Kidney (tissue), 14 donors: ENCODE measurements around the gene LARGE1. TPM values are rescaled to one million over a fixed set of nuclear protein-coding genes. Genes with fewer than 3 reads are reported as not detected.

Source experiments
- DNase-seq, 5 donors: peaks; one replicate each; pipeline ENCODE4 v3.0.0-alpha.2; 2013 to 2020
- FAIRE-seq: peaks from 2 replicates; lab custom pipeline; 2012; peaks lifted over from hg19 to GRCh38; lab: Jason Lieb, UNC
- H3K27ac ChIP-seq, 2 donors: one replicate each; pipeline ENCODE4 v1.7.0; 2013; ENCODE audit warnings: low read depth in 2 of 2, low read length in 2 of 2, inconsistent platforms in 1 of 2
- H3K27me3 ChIP-seq: one replicate; pipeline ENCODE4 v1.7.1; 2013; ENCODE audit warnings: low read length, inconsistent platforms; ENCODE audit not compliant: control insufficient read depth, insufficient read depth
- H3K36me3 ChIP-seq, 3 donors: one replicate each; pipeline versions ENCODE4 v1.7.0 to v1.7.1; 2013; ENCODE audit warnings: low read length in 3 of 3, control low read depth in 1 of 3, inconsistent platforms in 1 of 3; ENCODE audit not compliant: insufficient read depth in 3 of 3, control insufficient read depth in 2 of 3
- H3K4me1 ChIP-seq, 3 donors: one replicate each; pipeline versions ENCODE4 v1.7.0 to v1.7.1; 2013; ENCODE audit warnings: low read length in 3 of 3, inconsistent platforms in 1 of 3, low read depth in 1 of 3; ENCODE audit not compliant: control insufficient read depth in 2 of 3, insufficient read depth in 2 of 3
- H3K4me3 ChIP-seq, 3 donors: one replicate each; pipeline versions ENCODE4 v1.7.0 to v1.8.1; 2013; ENCODE audit warnings: low read length in 3 of 3, control low read depth in 1 of 3, inconsistent platforms in 1 of 3
- H3K9ac ChIP-seq, 3 donors: one replicate each; pipeline versions ENCODE4 v1.7.0 to v1.7.1; 2013; ENCODE audit warnings: low read length in 3 of 3, control low read depth in 1 of 3, inconsistent platforms in 1 of 3
- H3K9me3 ChIP-seq, 3 donors: one replicate each; pipeline versions ENCODE4 v1.7.0 to v1.7.1; 2013; ENCODE audit warnings: low read length in 3 of 3, control low read depth in 1 of 3, inconsistent platforms in 1 of 3; ENCODE audit not compliant: control insufficient read depth in 2 of 3, insufficient read depth in 1 of 3
- CTCF ChIP-seq: IDR thresholded peaks from 3 replicates; pipeline ENCODE4 v1.5.1; 2012; ENCODE audit warnings: mild to moderate bottlenecking, moderate library complexity, borderline replicate concordance; ENCODE audit not compliant: insufficient read depth; ENCODE audit errors: extremely low read depth
- intact Hi-C: fragments of 100-400 bp; cut with DNase I; formaldehyde crosslinking; loops from one replicate; pipeline ENCODE4 v1.11.1; 2022
- polyA plus RNA-seq: library from polyadenylated mRNA; stranded (reverse); fragments of 350-450 nt; fragmentation: Illumina TruSeq; extraction: RNeasy Lipid Tissue Mini Kit (QIAGEN cat#74804); gene quantifications from one replicate; pipeline ENCODE4 v1.2.3, GENCODE V29; 2014; ENCODE audit warnings: low read depth, low replicate concordance; ENCODE audit not compliant: insufficient read depth
- total RNA-seq: library from RNA; stranded (reverse); fragmentation: NEBNext Ultra II Directional; extraction: Animal tissue kit (Norgen Biotek cat#: 25700); gene quantifications from one replicate; pipeline ENCODE4 v1.2.1, GENCODE V29; 2021
- donor health status: control.
- donor health status: control.
- donor health status: control.
- donor health status: control.
- donor health status: control.
- donor health status: DM: yes; HTN: yes; CAD: no.
- donor health status: Normal renal cell carcinoma (clear cell type).

LARGE1 gene
- total and polyA plus RNA-seq, 2 donors from 2014 or later = 5.0 to 22.9 TPM

- Histone ChIP-seq H3K9me3 (no peaks in the 10 kb centered on the region), H3K9ac (no peak overlapping the region), H3K4me3 (no peak overlapping the region), H3K36me3 (no peaks in the 10 kb centered on the region), H3K27me3 (no peaks in the 10 kb centered on the region), H3K27ac (no peak overlapping the region), H3K4me1 (no peaks in the 10 kb centered on the region)
- FAIRE-seq (no peak), DNase-seq (no peak)
- TF ChIP-seq CTCF = no peak
- intact Hi-C loops = no loop called here
These were observed 336.1 kb downstream of the LARGE1 start for GRCh38 chr22:33584152-33584551.

- no peak overlapping the region for H3K4me3 ChIP-seq
- no peaks in the 10 kb centered on the region for H3K9me3 ChIP-seq
- H3K9ac ChIP-seq = no peak overlapping the region
- DNase-seq (no peak), FAIRE-seq (no peak)
- H3K36me3 ChIP-seq = no peaks in the 10 kb centered on the region
- no peak for TF ChIP-seq CTCF
- intact Hi-C loops = no loop called here
- H3K27ac ChIP-seq = no peak overlapping the region
- no peaks in the 10 kb centered on the region for H3K27me3 ChIP-seq
- H3K4me1 ChIP-seq = peaks cover 0 to 2% (median 0%) of the 10 kb centered on the region in 3 donors
These were observed 337.4 kb downstream of the LARGE1 start for GRCh38 chr22:33582822-33583400.

- H3K27me3 ChIP-seq = no peaks in the 10 kb centered on the region
- peaks cover 2 to 14% (median 3%) of the 10 kb centered on the region in 3 donors for H3K4me1 ChIP-seq
- H3K4me3 ChIP-seq = no peak overlapping the region
- TF ChIP-seq CTCF = no peak
- no peaks in the 10 kb centered on the region for H3K9me3 ChIP-seq
- DNase-seq (no peak), FAIRE-seq (no peak)
- H3K27ac ChIP-seq = no peak overlapping the region
- intact Hi-C loops = no loop called here
- H3K36me3 ChIP-seq = no peaks in the 10 kb centered on the region
- H3K9ac ChIP-seq = no peak overlapping the region
These were observed 340.0 kb downstream of the LARGE1 start for GRCh38 chr22:33580310-33580709.
